H1 (cell line): ENCODE measurements around the gene FICD. TPM values are rescaled to one million over a fixed set of nuclear protein-coding genes. Genes with fewer than 3 reads are reported as not detected.

Experiments
- CEBPB ChIP-seq: IDR thresholded peaks from 2 replicates; pipeline ENCODE4 v1.6.1; 2012; ENCODE audit warnings: low read depth, low read length
- KDM5A ChIP-seq: fragments of 200-600 bp; IDR thresholded peaks from 2 replicates; pipeline ENCODE4 v1.7.1; 2012; ENCODE audit warnings: mild to moderate bottlenecking, low read length, inconsistent platforms, mixed read lengths
- RBBP5 ChIP-seq: IDR thresholded peaks from 2 replicates; pipeline ENCODE4 v1.7.1; 2012; ENCODE audit warnings: low read depth, mild to moderate bottlenecking, inconsistent platforms, low read length, moderate library complexity, borderline replicate concordance
- SRF ChIP-seq: IDR thresholded peaks from 2 replicates; pipeline ENCODE4 v1.6.1; 2011; ENCODE audit warnings: mild to moderate bottlenecking, low read depth, low read length, moderate library complexity
- TEAD4 ChIP-seq: IDR thresholded peaks from 2 replicates; pipeline ENCODE4 v1.6.1; 2012; ENCODE audit warnings: low read depth, low read length, inconsistent platforms, mixed read lengths
- polyA plus RNA-seq, 7 experiments: library from polyadenylated mRNA; depleted of rRNA in 3 of 7; stranded (reverse) in 5 of 7; unstranded in 2 of 7; fragments of >200 nt in 5 of 7; fragments of 200-250 nt in 2 of 7; gene quantifications; 1 replicate in 5 of 7; 2 replicates in 1 of 7; 4 replicates in 1 of 7; pipeline versions ENCODE4 v1.2.1 to v1.2.3, GENCODE V29; 2011 to 2013; ENCODE audit warnings: missing spikeins in 2 of 7, mixed read lengths in 2 of 7
- total RNA-seq: library from RNA; stranded (reverse); fragmentation: NEBNext Ultra II Directional; extraction: Animal tissue kit (Norgen Biotek cat#: 25700); gene quantifications from 2 replicates; pipeline ENCODE4 v1.2.1, GENCODE V29; 2021

The FICD gene
- total and polyA plus RNA-seq, 2 of the 8 experiments (the other 6 are each of a cell fraction or from before 2014, with no cell fraction given), result 2.2 to 6.0 TPM

- no peak for TF ChIP-seq CEBPB
- TF ChIP-seq RBBP5, result no peak
- TF ChIP-seq TEAD4, result no peak
- TF ChIP-seq SRF, result no peak
- no peak for TF ChIP-seq KDM5A
- TF ChIP-seq, all 59 proteins: peak for 0
Observed at GRCh38 chr12:108473400-108474055, 41.5 kb upstream of the FICD start (continued).
